Islet precursor cell (in vitro differentiated cells): ENCODE data around the gene NLK.
"Not testable (repeated sequence)": the region's sequence is repeated elsewhere in the genome, so short reads cannot be mapped to it uniquely, and the experiment has no call there.

Experiments
- DNase-seq: peaks from one replicate; pipeline ENCODE4 v3.0.0-alpha.2; 2018

The NLK gene

GRCh38 chr17:28076144-28076543 is 33.7 kb downstream of the NLK start:
- DNase-seq = no peak

GRCh38 chr17:28077140-28077539 is 34.7 kb downstream of the NLK start:
- DNase-seq = not testable (repeated sequence)

- DNase-seq = no peak
Measured at GRCh38 chr17:28078341-28079229, 36.1 kb downstream of the NLK start.

- no peak for DNase-seq
Measured at GRCh38 chr17:28081467-28081866, 39.0 kb downstream of the NLK start.

- no peak for DNase-seq
Measured at GRCh38 chr17:28085766-28086165, 43.3 kb downstream of the NLK start.

GRCh38 chr17:28086519-28086918 is 44.0 kb downstream of the NLK start:
- DNase-seq = no peak

- DNase-seq = no peak
Measured at GRCh38 chr17:28087743-28088142, 45.3 kb downstream of the NLK start.

- no peak for DNase-seq
Measured at GRCh38 chr17:28090551-28090950, 48.1 kb downstream of the NLK start.

- DNase-seq = no peak
Measured at GRCh38 chr17:28092088-28092487, 49.6 kb downstream of the NLK start.

GRCh38 chr17:28093999-28094716 is 51.7 kb downstream of the NLK start:
- no peak for DNase-seq

GRCh38 chr17:28096756-28097155 is 54.3 kb downstream of the NLK start:
- DNase-seq = no peak

GRCh38 chr17:28097254-28097653 is 54.8 kb downstream of the NLK start:
- DNase-seq = no peak

- DNase-seq = no peak
Measured at GRCh38 chr17:28097901-28098300, 55.4 kb downstream of the NLK start.

GRCh38 chr17:28098591-28098990 is 56.1 kb downstream of the NLK start:
- DNase-seq = not testable (repeated sequence)

- no peak for DNase-seq
Measured at GRCh38 chr17:28100251-28100650, 57.8 kb downstream of the NLK start.

- no peak for DNase-seq
Measured at GRCh38 chr17:28100936-28101335, 58.5 kb downstream of the NLK start.

GRCh38 chr17:28101919-28102318 is 59.4 kb downstream of the NLK start:
- DNase-seq = no peak

GRCh38 chr17:28105501-28105900 is 63.0 kb downstream of the NLK start:
- peak; percentile 59 for DNase-seq

GRCh38 chr17:28110184-28110583 is 67.7 kb downstream of the NLK start:
- no peak for DNase-seq

- DNase-seq = no peak
Measured at GRCh38 chr17:28112181-28112580, 69.7 kb downstream of the NLK start.

GRCh38 chr17:28112606-28113005 is 70.1 kb downstream of the NLK start:
- no peak for DNase-seq

GRCh38 chr17:28113269-28113668 is 70.8 kb downstream of the NLK start:
- DNase-seq = no peak

- DNase-seq = peak; percentile 54
Measured at GRCh38 chr17:28115046-28115445, 72.6 kb downstream of the NLK start.

- DNase-seq = no peak
Measured at GRCh38 chr17:28117304-28117703, 74.8 kb downstream of the NLK start.
